GM18867 (cell line): ENCODE measurements around the gene NUP160.
"Not testable (repeated sequence)": the region's sequence is repeated elsewhere in the genome, so short reads cannot be mapped to it uniquely, and the experiment has no call there.

ENCODE experiments used
- ATAC-seq: cut with Tn5 transposase; IDR thresholded peaks from one replicate; pipeline ENCODE4 v1.9.1; 2021; ENCODE audit warnings: mild to moderate bottlenecking, moderate library complexity; ENCODE audit not compliant: unreplicated experiment

The NUP160 gene, protein sequence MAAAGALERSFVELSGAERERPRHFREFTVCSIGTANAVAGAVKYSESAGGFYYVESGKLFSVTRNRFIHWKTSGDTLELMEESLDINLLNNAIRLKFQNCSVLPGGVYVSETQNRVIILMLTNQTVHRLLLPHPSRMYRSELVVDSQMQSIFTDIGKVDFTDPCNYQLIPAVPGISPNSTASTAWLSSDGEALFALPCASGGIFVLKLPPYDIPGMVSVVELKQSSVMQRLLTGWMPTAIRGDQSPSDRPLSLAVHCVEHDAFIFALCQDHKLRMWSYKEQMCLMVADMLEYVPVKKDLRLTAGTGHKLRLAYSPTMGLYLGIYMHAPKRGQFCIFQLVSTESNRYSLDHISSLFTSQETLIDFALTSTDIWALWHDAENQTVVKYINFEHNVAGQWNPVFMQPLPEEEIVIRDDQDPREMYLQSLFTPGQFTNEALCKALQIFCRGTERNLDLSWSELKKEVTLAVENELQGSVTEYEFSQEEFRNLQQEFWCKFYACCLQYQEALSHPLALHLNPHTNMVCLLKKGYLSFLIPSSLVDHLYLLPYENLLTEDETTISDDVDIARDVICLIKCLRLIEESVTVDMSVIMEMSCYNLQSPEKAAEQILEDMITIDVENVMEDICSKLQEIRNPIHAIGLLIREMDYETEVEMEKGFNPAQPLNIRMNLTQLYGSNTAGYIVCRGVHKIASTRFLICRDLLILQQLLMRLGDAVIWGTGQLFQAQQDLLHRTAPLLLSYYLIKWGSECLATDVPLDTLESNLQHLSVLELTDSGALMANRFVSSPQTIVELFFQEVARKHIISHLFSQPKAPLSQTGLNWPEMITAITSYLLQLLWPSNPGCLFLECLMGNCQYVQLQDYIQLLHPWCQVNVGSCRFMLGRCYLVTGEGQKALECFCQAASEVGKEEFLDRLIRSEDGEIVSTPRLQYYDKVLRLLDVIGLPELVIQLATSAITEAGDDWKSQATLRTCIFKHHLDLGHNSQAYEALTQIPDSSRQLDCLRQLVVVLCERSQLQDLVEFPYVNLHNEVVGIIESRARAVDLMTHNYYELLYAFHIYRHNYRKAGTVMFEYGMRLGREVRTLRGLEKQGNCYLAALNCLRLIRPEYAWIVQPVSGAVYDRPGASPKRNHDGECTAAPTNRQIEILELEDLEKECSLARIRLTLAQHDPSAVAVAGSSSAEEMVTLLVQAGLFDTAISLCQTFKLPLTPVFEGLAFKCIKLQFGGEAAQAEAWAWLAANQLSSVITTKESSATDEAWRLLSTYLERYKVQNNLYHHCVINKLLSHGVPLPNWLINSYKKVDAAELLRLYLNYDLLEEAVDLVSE (N-terminal part only)

DNA sequence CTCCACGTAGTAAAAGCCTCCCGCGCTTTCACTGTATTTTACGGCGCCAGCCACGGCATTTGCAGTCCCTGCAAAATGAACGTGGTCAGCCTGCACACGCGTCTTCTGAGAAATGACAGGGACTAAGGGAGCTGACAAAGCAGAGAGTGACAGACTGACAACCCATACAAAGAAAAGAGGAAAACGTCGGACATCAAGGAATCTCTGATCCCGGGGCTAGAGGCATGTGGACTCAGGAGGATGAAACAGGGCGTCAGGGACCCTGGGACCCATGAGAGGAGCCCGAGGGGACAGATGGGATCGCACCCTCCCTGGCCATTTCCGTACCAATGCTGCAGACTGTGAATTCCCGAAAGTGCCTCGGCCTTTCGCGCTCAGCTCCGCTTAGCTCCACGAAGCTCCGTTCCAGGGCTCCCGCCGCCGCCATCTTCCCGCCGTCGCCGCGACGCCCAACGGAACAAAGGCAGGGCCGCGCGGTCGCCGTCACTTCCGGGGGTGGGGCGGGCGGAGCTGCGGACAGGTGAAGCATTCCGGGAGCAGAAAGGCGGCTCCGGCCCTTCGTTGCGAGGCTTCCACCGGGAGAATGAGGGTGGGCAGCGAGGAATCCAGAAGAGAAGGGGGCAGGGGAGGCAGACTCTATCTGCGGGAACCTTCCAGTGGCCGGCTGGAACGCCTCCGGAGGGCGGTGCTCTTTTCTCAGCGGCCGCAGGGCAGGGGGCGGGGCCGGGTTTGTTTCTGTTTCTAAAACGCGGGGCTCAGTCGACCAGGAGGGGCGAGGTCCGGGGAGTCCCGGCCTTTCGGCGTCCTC is at the start of gene NUP160:
Gene NUP160, minus strand, starts transcription at position 459 of the 808 bp plus-strand sequence. Its CDS starts 32 bp downstream, at position 427.
- peak; percentile 80 for ATAC-seq

DNA sequence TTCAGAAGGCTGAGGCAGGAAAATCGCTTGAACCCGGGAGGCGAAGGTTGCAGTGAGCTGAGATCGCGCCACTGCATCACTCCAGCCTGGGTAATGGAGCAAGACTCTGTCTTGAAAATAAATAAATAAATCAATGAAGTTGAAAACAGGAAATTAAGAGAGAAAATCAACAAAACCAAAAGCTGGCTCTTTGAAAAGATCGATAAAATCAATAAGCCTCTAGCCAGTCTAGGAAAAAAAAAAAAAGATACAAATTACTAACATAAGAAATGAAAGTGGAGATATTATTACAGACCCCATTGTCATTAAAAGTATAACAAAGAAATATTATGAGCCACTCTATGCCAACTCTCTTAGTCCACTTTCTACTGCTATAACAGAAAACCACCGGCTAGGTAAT is 48.0 kb upstream of the NUP160 start:
- ATAC-seq, result no peak

DNA sequence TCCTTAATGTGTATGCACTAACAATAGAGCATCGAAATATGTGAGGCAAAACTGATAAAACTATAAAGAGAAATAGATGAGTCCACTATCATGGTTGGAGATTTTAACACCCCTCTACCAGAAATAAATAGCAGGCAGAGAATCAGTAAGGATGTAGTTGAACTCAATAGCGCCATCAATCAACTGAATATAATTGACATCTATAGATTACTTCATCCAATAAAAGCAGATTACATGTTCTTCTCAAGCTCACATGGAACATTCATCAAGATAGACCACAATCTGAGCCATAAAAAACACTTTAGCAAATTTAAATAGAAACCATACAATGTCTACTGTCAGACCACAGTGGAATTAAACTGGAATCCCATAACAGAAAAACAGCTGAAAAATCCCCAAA is 46.9 kb upstream of the NUP160 start:
- ATAC-seq, result no peak

DNA sequence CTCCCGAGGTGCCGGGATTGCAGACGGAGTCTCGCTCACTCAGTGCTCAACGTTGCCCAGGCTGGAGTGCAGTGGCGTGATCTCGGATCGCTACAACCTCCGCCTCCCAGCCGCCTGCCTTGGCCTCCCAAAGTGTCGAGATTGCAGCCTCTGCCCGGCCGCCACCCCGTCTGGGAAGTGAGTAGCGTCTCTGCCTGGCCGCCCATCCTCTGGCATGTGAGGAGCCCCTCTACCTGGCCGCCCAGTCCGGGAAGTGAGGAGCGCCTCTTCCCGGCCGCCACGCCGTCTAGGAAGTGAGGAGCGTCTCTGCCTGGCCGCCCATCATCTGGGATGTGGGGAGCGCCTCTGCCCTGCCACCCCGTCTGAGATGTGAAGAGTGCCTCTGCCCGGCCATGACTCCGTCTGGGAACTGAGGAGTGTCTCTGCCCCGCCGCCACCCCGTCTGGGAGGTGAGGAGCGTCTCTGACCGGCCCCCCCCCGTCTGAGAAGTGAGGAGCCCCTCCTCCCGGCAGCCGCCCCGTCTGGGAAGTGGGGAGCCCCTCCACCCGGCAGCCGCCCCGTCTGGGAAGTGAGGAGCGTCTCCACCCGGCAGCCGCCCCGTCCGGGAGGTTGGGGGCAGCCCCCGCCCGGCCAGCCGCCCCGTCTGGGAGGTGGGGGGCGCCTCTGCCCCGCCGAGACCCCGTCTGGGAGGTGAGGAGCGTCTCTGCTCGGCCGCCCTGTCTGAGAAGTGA is 44.6 kb upstream of the NUP160 start:
- not testable (repeated sequence) for ATAC-seq

DNA sequence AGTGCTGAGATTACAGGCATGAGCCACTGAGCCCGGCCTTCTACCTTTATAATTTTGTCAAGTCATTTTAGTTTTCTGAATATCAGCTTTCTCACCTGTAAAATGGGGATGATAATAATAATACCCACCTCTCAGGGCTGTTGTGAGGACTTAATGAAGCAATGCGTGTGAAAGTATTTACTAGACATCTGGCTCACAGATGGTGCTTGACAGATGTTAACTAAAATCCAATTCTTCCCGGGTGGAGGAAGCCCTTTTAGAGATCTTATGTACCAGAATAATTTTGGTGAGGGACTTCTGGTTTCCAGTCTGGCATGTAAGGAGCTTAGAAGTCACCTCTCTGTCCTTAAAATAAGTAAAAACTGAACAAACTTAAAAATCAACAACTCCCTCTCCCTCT is 43.7 kb upstream of the NUP160 start:
- ATAC-seq, result no peak

DNA sequence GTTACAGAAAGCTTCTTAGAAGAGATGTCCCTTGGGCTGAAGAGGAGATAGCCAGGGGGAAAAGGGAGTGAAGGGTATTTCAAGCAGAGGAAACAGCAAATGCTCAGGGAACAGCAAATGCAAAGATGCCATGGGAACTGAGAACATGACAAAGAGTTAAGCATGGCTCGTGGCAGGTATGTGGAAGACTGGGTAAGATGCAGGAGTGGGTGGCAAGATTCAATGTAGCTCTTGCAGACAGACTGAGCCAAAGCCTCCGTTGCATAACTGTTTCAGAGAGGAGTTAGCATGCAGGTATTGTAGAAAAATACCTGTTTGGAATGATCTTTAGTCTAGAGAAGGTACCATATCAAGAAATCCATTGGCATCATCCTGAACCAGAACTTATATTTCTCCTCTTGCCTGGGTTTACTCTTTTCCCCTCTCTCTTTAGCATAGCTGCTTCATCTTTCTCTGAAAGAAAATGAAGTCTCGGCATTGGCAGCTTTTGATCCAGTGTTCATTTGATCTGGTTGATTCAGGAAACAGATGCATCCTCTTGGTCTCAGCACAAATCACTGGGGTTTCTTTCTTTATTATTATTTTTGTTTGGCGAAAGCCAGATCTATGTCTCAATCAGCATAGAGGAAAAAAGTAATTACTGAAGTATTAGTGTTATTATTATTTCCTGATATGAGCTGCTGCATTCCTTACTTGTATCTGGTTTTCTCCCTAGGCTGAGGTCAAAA is 41.7 kb upstream of the NUP160 start:
- ATAC-seq, result no peak

DNA sequence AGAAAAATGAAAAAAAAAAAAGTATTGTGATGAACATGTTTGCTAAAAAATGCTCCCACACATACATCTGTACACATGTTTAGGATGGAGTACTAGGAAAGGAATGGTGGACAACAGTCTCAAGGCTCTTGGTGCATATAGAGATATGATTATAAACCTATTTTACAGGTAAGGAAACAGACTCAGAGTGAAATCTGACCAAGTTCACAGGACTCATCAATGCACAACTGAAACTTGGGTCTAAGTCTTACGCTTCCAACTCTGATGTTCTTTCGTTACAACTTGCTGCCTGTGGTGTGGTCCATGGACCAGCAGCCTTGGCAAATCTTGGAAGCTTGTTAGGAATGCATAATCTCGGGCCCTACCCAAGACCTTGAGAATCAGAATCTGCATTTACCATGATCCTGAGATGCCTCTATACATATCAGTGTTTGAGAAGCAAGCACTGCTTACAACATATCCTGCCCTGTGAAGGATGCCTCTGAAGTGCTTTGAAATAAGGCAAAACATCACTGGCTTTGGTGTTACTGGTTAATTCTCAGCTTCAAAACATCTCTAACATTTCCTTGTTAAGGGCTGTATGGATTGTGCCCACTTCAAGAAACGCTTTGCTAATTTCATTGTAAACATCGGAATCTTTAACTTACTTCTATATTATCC is 39.9 kb upstream of the NUP160 start:
- ATAC-seq, result no peak

DNA sequence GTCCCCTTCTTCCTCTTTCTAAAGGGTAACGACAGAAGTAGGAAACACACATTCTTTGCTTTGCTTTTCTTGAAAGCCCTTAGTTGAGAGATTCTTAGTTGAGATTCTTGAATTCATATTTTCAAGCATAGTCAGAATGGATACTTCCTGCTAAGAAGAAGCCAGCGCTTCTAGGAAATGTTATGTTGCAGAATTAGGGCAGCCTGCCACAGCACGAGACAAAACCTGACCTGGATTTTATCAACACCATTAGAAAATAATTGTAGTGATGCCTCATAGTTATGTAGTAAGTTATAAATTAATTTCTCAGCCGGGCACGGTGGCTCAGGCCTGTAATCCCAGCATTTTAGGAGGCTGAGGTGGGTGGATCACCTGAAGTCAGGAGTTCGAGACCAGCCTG is 37.9 kb upstream of the NUP160 start:
- ATAC-seq, result no peak

DNA sequence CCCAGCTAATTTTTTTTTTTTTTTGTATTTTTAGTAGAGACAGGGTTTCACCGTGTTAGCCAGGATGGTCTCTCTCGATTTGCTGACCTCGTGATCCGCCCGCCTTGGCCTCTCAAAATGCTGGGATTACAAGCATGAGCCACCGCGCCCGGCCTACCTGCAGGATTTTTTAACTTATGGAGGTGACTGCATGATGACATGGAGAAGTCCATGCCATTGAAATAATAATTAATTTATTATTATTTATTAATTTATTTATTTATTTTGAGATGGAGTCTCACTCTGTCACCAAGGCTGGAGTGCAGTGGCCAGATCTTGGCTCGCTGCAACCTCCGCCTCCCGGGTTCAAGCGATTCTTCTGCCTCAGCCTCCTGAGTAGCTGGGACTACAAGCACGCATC is 34.3 kb upstream of the NUP160 start:
- ATAC-seq, result not testable (repeated sequence)

DNA sequence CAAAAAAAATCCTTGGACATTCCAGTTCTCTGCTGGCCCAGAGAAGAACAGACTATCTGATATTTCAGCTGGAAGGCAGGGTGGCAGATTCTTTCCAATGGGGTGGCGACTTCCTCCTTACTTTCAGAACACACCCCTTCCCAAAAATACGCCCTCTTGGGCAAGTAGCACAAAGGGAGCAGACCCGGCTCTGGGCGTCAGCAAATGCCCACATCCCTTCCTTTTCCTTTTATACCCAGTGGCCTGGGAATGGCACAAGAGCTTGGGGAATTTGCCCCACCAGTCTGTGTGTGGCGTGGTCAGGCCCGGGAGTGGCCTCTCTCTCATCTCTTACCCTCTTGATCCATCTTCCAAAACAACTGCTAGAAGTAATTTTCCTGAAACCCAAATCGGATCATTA is 33.0 kb upstream of the NUP160 start:
- no peak for ATAC-seq

DNA sequence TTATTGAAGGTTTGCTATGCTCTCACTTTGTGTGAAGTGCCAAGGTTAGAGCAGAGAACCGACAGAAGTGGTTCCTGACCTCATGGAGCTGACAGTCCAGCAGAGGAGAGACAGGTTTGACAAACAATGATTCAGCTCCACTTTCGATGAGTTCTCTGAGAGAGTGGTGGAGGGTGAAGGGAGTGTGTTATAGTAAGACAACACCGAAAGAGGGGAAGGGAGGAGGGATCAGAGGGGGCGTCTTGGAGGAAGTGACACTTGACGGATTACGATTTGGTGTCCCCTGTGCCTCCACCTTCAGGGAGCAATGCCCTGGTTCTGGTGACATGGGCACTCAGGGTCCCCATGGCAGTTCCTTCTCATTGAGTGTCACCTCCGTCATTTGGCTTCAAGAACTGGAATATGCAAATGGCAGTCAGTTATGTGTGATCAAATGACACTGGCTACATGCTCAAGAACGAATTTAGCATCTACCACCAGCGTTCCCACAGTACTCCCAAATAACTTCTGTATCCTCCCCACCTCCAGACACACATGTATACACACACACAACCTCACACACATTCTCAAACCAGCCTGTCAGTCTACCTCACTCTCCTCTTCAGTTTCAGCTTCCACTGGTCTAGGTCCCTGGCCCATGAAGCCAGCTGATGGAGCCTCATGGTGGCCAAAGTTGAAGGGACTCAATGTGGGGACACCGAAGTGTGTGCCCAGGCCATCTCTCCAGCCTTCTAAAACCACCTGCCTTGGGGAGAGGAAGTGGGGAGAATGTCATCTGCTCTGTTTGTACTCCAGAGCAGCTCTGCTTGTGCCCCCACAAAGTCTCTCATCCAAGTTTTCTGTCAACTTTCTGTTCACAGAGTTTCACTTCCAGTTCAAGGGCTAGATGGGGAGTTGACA is 31.4 kb upstream of the NUP160 start:
- no peak for ATAC-seq

DNA sequence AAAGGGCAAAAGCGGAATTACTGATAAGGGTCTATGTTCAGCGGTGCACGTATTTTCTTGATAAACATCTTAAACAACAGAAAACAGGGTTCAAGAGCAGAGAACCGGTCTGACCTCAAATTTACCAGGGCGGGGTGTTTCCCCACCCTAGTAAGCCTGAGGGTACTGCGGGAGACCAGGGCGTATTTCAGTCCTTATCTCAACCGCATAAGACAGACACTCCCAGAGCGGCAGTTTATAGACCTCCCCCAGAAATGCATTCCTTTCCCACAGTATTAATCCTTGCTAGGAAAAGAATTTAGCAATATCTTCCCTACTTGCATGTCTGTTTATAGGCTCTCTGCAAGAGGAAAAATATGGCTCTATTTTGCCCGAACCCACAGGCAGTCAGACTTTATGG is 27.7 kb upstream of the NUP160 start:
- ATAC-seq, result not testable (repeated sequence)

DNA sequence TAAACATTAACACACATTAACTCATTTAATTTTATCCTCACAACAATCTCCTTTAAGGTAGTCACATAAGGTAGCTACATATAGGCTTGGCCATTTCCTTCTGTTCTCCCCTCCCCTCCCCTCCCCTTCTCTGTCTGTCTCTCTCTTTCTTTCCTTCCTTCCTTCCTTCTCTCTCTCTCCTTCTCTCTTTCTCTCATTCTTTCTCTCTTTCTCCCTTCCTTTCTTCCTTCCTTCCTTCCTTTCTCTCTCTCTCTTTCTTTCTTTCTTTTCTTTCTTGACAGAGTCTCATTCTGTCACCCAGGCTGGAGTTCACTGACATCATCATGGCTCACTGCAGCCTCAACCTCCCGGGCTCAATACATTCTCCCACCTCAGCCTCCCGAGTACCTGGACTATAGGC is 22.3 kb upstream of the NUP160 start:
- no peak for ATAC-seq

DNA sequence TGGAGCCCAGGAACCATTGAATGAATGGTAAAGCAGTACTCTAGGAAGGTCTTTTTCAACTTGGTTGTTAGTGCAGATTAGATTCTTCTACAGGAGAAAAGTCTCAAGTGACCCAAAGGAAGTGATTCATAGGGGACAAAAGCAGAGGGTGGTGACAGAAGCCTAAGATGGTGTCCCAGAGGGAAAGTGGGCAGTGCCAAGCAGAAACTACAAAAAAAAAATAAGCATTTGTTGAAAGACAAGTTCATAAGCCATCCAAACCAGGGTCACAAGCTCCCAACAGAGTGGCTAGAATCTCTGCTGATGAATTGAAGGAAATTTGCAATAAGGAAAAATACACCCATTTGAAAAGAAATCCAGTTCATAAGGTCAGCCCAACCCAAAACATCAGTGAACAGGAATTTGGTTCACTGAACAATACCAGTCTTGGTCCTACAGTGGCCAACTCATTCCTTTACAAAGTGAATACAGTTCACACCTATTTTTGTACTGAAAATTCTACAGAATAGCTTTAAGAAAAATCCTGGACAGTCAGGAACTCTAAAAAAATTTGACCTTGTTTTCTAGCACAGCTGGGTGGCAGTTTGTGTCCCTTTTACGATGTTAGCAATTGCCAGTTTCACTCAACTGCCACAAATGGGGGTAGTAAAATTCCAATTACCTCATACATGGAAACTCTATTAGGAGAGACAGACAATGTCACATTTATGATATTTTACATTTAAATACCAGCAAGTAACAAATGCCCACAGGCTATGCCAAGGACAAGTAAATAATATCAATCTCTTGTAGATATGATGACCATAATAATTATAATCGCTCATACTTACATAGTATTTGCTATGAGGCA is 21.6 kb upstream of the NUP160 start:
- no peak for ATAC-seq

DNA sequence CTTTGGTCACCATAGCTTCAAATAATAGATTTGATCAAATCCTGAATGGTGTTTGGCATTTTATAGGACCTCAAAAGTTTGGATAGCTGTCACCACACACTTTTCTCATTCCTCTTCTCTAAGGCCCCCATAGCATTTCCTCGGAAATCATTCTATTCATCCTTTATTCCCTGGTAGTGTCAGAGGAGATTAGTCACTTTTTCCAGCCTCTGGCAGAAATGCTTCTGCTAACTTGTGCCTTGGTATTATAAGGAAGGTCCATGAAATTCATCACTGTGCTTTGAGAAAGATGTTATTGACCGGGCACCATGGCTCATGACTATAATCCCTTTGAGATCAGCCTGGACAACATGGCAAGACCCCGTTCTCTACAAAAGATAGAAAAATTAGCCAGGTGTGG is 19.7 kb upstream of the NUP160 start:
- ATAC-seq, result no peak

DNA sequence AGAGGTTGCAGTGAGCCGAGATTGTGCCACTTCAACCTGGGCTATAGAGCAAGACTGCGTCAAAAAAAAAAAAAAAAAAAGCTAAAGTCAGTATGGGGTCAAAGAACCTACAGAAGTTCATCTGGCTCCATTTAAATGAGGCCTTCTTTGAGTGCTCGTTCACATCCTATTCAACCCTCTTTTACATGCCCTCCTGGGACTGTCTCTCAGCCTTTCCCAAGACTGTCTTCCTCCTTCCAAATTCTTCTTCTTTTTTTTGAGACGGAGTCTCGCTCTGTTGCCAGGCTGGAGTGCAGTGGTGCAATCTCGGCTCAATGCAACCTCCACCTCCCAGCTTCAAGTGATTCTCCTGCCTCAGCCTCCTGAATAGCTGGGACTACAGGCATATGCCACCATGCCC is 18.7 kb upstream of the NUP160 start:
- ATAC-seq, result not testable (repeated sequence)
